HEK293 (cell line): ENCODE data around the gene THYN1.

Experiments
- CTCF ChIA-PET: fragments of 350-600 bp; formaldehyde crosslinking; extraction: SDS; loops from one replicate; lab custom pipeline; 2021; ENCODE audit warnings: antibody characterized with exemption; lab: Yijun Ruan, JAX
- POLR2A ChIA-PET: fragments of 300-600 bp; formaldehyde crosslinking; extraction: SDS; loops from one replicate; lab custom pipeline; 2020; ENCODE audit warnings: antibody characterized with exemption, inconsistent platforms; lab: Yijun Ruan, JAX
- H3K27ac ChIP-seq: fragments of 200-500 bp; sonication (Bioruptor generic); 2 replicates; pipeline ENCODE4 v1.5.1; 2014; ENCODE audit warnings: low read depth, low read length, control low read depth, inconsistent platforms; ENCODE audit errors: extremely low read depth
- H3K36me3 ChIP-seq, 2 experiments: fragments of 200-500 bp in 1 of 2; sonication (Bioruptor generic) in 1 of 2; 1 replicate in 1 of 2; 2 replicates in 1 of 2; pipeline ENCODE4 v1.5.1; 2014 to 2017; ENCODE audit warnings: inconsistent platforms in 2 of 2, low read length in 2 of 2; ENCODE audit not compliant: control insufficient read depth in 2 of 2, insufficient read depth in 1 of 2
- H3K4me1 ChIP-seq: fragments of 200-500 bp; sonication (Bioruptor generic); 2 replicates; pipeline ENCODE4 v1.5.1; 2014; ENCODE audit warnings: mild to moderate bottlenecking, low read length, inconsistent platforms; ENCODE audit not compliant: control insufficient read depth, insufficient read depth
- H3K4me3 ChIP-seq: 2 replicates; pipeline ENCODE4 v1.5.1; 2011; ENCODE audit warnings: low read depth, mild to moderate bottlenecking, control low read depth, low read length, moderate library complexity
- H3K9me3 ChIP-seq: fragments of 200-500 bp; sonication (Bioruptor generic); 2 replicates; pipeline ENCODE4 v1.5.1; 2014; ENCODE audit warnings: low read depth, low read length, inconsistent platforms; ENCODE audit not compliant: control insufficient read depth, insufficient read depth
- AEBP2 ChIP-seq: fragments of 450-650 bp; formaldehyde crosslinking; IDR thresholded peaks from 2 replicates; pipeline ENCODE4 v1.5.1; 2016; ENCODE audit warnings: missing biosample characterization, missing genetic modification characterization, borderline replicate concordance
- BCL11B ChIP-seq: fragments of 450-650 bp; formaldehyde crosslinking; IDR thresholded peaks from 2 replicates; pipeline ENCODE4 v1.5.1; 2016; ENCODE audit warnings: low read depth, missing biosample characterization, missing genetic modification characterization
- ELK4 ChIP-seq: IDR thresholded peaks from 2 replicates; pipeline ENCODE4 v1.6.1; 2011; ENCODE audit warnings: mild to moderate bottlenecking, low read depth, low read length, borderline replicate concordance
- HOXC10 ChIP-seq: sonication (generic); formaldehyde crosslinking; IDR thresholded peaks from 2 replicates; pipeline ENCODE4 v1.8.1; 2023; ENCODE audit warnings: mild to moderate bottlenecking, missing genetic modification reagents
- INSM2 ChIP-seq: fragments of 450-650 bp; formaldehyde crosslinking; IDR thresholded peaks from 2 replicates; pipeline ENCODE4 v1.5.1; 2016; ENCODE audit warnings: missing biosample characterization, missing genetic modification characterization
- KLF7 ChIP-seq: fragments of 450-650 bp; formaldehyde crosslinking; IDR thresholded peaks from 2 replicates; pipeline ENCODE4 v1.5.1; 2016; ENCODE audit warnings: missing biosample characterization, missing genetic modification characterization, borderline replicate concordance
- PRDM4 ChIP-seq: fragments of 450-650 bp; formaldehyde crosslinking; IDR thresholded peaks from 2 replicates; pipeline ENCODE4 v1.5.1; 2017; ENCODE audit warnings: missing biosample characterization, missing genetic modification characterization
- SCRT2 ChIP-seq: fragments of 450-650 bp; formaldehyde crosslinking; IDR thresholded peaks from 2 replicates; pipeline ENCODE4 v1.5.1; 2016; ENCODE audit warnings: missing biosample characterization, missing genetic modification characterization
- ZBTB1 ChIP-seq: fragments of 450-650 bp; formaldehyde crosslinking; IDR thresholded peaks from 2 replicates; pipeline ENCODE4 v1.5.1; 2016; ENCODE audit warnings: missing biosample characterization, missing genetic modification characterization
- ZBTB8A ChIP-seq: fragments of 450-650 bp; formaldehyde crosslinking; IDR thresholded peaks from 2 replicates; pipeline ENCODE4 v1.5.1; 2016; ENCODE audit warnings: missing biosample characterization, missing genetic modification characterization
- ZNF18 ChIP-seq: fragments of 450-650 bp; formaldehyde crosslinking; IDR thresholded peaks from 2 replicates; pipeline ENCODE4 v1.5.1; 2016; ENCODE audit warnings: missing biosample characterization, missing genetic modification characterization
- ZNF280D ChIP-seq: fragments of 450-650 bp; formaldehyde crosslinking; IDR thresholded peaks from 2 replicates; pipeline ENCODE4 v1.5.1; 2016; ENCODE audit warnings: missing biosample characterization, missing genetic modification characterization
- ZNF398 ChIP-seq: fragments of 450-650 bp; formaldehyde crosslinking; IDR thresholded peaks from 2 replicates; pipeline ENCODE4 v1.5.1; 2017; ENCODE audit warnings: missing biosample characterization, missing genetic modification characterization
- ZNF48 ChIP-seq: fragments of 450-650 bp; formaldehyde crosslinking; IDR thresholded peaks from 2 replicates; pipeline ENCODE4 v1.5.1; 2016; ENCODE audit warnings: missing biosample characterization, missing genetic modification characterization
- ZNF624 ChIP-seq: fragments of 450-650 bp; formaldehyde crosslinking; IDR thresholded peaks from 2 replicates; pipeline ENCODE4 v1.5.1; 2017; ENCODE audit warnings: missing biosample characterization, missing genetic modification characterization
- ZNF658 ChIP-seq: fragments of 450-650 bp; formaldehyde crosslinking; IDR thresholded peaks from 2 replicates; pipeline ENCODE4; 2016; ENCODE audit warnings: missing biosample characterization, missing genetic modification characterization
- ZNF707 ChIP-seq: fragments of 450-650 bp; formaldehyde crosslinking; IDR thresholded peaks from 2 replicates; pipeline ENCODE4 v1.5.1; 2016; ENCODE audit warnings: missing biosample characterization, missing genetic modification characterization
- ZNF76 ChIP-seq: fragments of 450-650 bp; formaldehyde crosslinking; IDR thresholded peaks from 2 replicates; pipeline ENCODE4; 2016; ENCODE audit warnings: low read depth, missing biosample characterization, missing genetic modification characterization, borderline replicate concordance
- ZNF843 ChIP-seq: fragments of 450-650 bp; formaldehyde crosslinking; IDR thresholded peaks from 2 replicates; pipeline ENCODE4 v1.5.1; 2016; ENCODE audit warnings: missing biosample characterization, missing genetic modification characterization

The THYN1 gene

GRCh38 chr11:134267461-134267860, 14.3 kb upstream of the THYN1 start (continued):
- TF ChIP-seq ZNF280D (tag by site-specific recombination), result no peak
- no peak for TF ChIP-seq ELK4
- TF ChIP-seq ZNF624, result no peak
- TF ChIP-seq HOXC10, result no peak
- no peak for TF ChIP-seq ZNF398 (tag by site-specific recombination)
- TF ChIP-seq ZNF843, result no peak
- TF ChIP-seq KLF7 (tag by site-specific recombination), result no peak

GRCh38 chr11:134266841-134267251, 13.7 kb upstream of the THYN1 start:
- ChIA-PET CTCF (interaction anchor here (0.6 kb wide), 1 partner anchor 523 kb away, joined by 3 read pairs; no protein-coding TSS in a partner anchor), POLR2A (interaction anchor here (0.9 to 1.3 kb wide), 2 partner anchors 13 to 42 kb away, joined by 3 to 4 read pairs; partner anchors contain the start of genes ACAD8 and VPS26B)
- Histone ChIP-seq H3K9me3 (no peaks in the 10 kb centered on the region), H3K36me3 (peaks cover 0 to 24% of the 10 kb centered on the region in 2 experiments; a peak in 2 of 3 replicates), H3K27ac (no peak overlapping the region), H3K4me1 (no peaks in the 10 kb centered on the region), H3K4me3 (no peak overlapping the region)
- TF ChIP-seq ZNF658 (tag by site-specific recombination), result no peak
- no peak for TF ChIP-seq AEBP2 (tag by site-specific recombination)
- no peak for TF ChIP-seq ZNF707 (tag by site-specific recombination)
- TF ChIP-seq ZBTB1, result no peak
- TF ChIP-seq ZBTB8A, result no peak
- no peak for TF ChIP-seq BCL11B
- TF ChIP-seq SCRT2, result no peak
- TF ChIP-seq ZNF624, result no peak
- no peak for TF ChIP-seq ZNF48

GRCh38 chr11:134266440-134266839, 13.3 kb upstream of the THYN1 start:
- Histone ChIP-seq H3K36me3 (peaks cover 0 to 28% of the 10 kb centered on the region in 2 experiments; a peak in 2 of 3 replicates), H3K4me3 (no peak overlapping the region), H3K9me3 (no peaks in the 10 kb centered on the region), H3K27ac (no peak overlapping the region), H3K4me1 (no peaks in the 10 kb centered on the region)
- ChIA-PET POLR2A (interaction anchor here (0.9 to 1.3 kb wide), 2 partner anchors 12 to 42 kb away, joined by 3 to 4 read pairs; partner anchors contain the start of genes ACAD8 and VPS26B), CTCF (interaction anchor here (0.6 to 1.4 kb wide), 2 partner anchors 15 to 523 kb away, joined by 3 to 5 read pairs; no protein-coding TSS in a partner anchor)
- TF ChIP-seq ZNF18 (tag by site-specific recombination) (peak; percentile 45; the same call in 1 of the 2 replicates), INSM2 (tag by site-specific recombination) (no peak), ZNF76 (tag by site-specific recombination) (no peak), PRDM4 (no peak)
